DOHH2 (cell line): ENCODE data around the gene BLTP3A.
A peak's percentile ranks its signal among the peaks of the same experiment; 100 is the strongest.
"Not testable (repeated sequence)": the region's sequence is repeated elsewhere in the genome, so short reads cannot be mapped to it uniquely, and the experiment has no call there.

ENCODE experiments used
- H3F3A ChIP-seq: fragments of 200-600 bp; sonication (generic), shearing (Covaris generic); 2 replicates; pipeline ENCODE4 v1.6.0; 2016; ENCODE audit warnings: antibody characterized with exemption, mild to moderate bottlenecking; ENCODE audit not compliant: control insufficient read depth, insufficient read depth
- H3K27ac ChIP-seq: fragments of 200-600 bp; sonication (generic); 2 replicates; pipeline ENCODE4 v1.5.1; 2014; ENCODE audit warnings: low read depth, mild to moderate bottlenecking, low read length, moderate library complexity
- H3K27me3 ChIP-seq: fragments of 200-600 bp; sonication (generic); 2 replicates; pipeline ENCODE4 v1.6.1; 2014; ENCODE audit warnings: mild to moderate bottlenecking, low read length, mixed read lengths; ENCODE audit not compliant: control insufficient read depth
- H3K36me3 ChIP-seq: fragments of 200-600 bp; sonication (generic); 2 replicates; pipeline ENCODE4 v1.6.1; 2014; ENCODE audit warnings: mild to moderate bottlenecking, low read length, moderate library complexity, mixed read lengths; ENCODE audit not compliant: control insufficient read depth
- H3K4me1 ChIP-seq: fragments of 200-600 bp; sonication (generic); 2 replicates; pipeline ENCODE4 v1.6.1; 2014; ENCODE audit warnings: mild to moderate bottlenecking, low read length, mixed read lengths; ENCODE audit not compliant: control insufficient read depth
- H3K4me2 ChIP-seq: fragments of 200-600 bp; sonication (generic); 2 replicates; pipeline ENCODE4 v1.6.0; 2014; ENCODE audit warnings: mild to moderate bottlenecking, low read length, moderate library complexity
- H3K4me3 ChIP-seq: fragments of 200-600 bp; sonication (generic); 2 replicates; pipeline ENCODE4 v1.5.1; 2014; ENCODE audit warnings: mild to moderate bottlenecking, low read length, mixed read lengths
- H3K79me2 ChIP-seq: fragments of 200-600 bp; sonication (generic); 2 replicates; pipeline ENCODE4 v1.6.1; 2014; ENCODE audit warnings: mild to moderate bottlenecking, low read length, mixed read lengths; ENCODE audit not compliant: control insufficient read depth
- H3K9me2 ChIP-seq: fragments of 200-600 bp; sonication (generic); replicated peaks from 2 replicates; pipeline ENCODE4 v1.6.1; 2014; ENCODE audit warnings: mild to moderate bottlenecking, low read length, mixed read lengths; ENCODE audit not compliant: control insufficient read depth
- H3K9me3 ChIP-seq: fragments of 200-600 bp; sonication (generic); 2 replicates; pipeline ENCODE4 v1.6.1; 2014; ENCODE audit warnings: antibody characterized with exemption, low read length, mixed read lengths; ENCODE audit not compliant: control insufficient read depth, insufficient read depth
- H4K20me1 ChIP-seq: fragments of 200-600 bp; sonication (generic); 2 replicates; pipeline ENCODE4 v1.6.0; 2014; ENCODE audit warnings: low read depth, mild to moderate bottlenecking, antibody characterized with exemption, low read length, moderate library complexity; ENCODE audit not compliant: control insufficient read depth, insufficient read depth
- EZH2phosphoT487 ChIP-seq: fragments of 200-600 bp; sonication (generic); IDR thresholded peaks from 2 replicates; pipeline ENCODE4 v1.6.1; 2017; ENCODE audit warnings: borderline replicate concordance, mild to moderate bottlenecking, antibody characterized with exemption, low read length, moderate library complexity, mixed read lengths
- TF ChIP-seq, protein P1 (sequence below): fragments of 200-600 bp; sonication (generic); IDR thresholded peaks from one replicate; pipeline ENCODE4 v1.5.1; 2014; ENCODE audit warnings: antibody characterized with exemption, mild to moderate bottlenecking, low read depth, low read length; ENCODE audit not compliant: poor library complexity, severe bottlenecking

Gene BLTP3A

DNA sequence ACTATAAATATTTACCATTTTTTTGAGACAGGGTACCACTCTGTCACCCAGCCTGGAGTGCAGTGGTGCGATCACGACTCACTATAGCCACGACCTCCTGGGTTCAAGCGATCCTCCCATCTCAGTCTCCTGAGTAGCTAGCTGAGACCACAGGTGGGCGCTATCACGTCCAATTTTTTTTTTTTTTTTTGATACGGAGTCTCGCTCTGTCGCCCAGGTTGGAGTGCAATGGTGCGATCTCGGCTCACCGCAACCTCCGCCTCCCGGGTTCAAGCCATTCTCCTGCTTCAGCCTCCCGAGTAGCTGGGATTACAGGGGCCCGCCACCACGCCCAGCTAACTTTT, 35.4 kb upstream of the BLTP3A start:
- peak overlapping the region; percentile 89 for H3K27ac ChIP-seq
- not testable (repeated sequence) for H3F3A ChIP-seq
- TF ChIP-seq, protein P1, sequence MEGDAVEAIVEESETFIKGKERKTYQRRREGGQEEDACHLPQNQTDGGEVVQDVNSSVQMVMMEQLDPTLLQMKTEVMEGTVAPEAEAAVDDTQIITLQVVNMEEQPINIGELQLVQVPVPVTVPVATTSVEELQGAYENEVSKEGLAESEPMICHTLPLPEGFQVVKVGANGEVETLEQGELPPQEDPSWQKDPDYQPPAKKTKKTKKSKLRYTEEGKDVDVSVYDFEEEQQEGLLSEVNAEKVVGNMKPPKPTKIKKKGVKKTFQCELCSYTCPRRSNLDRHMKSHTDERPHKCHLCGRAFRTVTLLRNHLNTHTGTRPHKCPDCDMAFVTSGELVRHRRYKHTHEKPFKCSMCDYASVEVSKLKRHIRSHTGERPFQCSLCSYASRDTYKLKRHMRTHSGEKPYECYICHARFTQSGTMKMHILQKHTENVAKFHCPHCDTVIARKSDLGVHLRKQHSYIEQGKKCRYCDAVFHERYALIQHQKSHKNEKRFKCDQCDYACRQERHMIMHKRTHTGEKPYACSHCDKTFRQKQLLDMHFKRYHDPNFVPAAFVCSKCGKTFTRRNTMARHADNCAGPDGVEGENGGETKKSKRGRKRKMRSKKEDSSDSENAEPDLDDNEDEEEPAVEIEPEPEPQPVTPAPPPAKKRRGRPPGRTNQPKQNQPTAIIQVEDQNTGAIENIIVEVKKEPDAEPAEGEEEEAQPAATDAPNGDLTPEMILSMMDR = peak; percentile 69

DNA sequence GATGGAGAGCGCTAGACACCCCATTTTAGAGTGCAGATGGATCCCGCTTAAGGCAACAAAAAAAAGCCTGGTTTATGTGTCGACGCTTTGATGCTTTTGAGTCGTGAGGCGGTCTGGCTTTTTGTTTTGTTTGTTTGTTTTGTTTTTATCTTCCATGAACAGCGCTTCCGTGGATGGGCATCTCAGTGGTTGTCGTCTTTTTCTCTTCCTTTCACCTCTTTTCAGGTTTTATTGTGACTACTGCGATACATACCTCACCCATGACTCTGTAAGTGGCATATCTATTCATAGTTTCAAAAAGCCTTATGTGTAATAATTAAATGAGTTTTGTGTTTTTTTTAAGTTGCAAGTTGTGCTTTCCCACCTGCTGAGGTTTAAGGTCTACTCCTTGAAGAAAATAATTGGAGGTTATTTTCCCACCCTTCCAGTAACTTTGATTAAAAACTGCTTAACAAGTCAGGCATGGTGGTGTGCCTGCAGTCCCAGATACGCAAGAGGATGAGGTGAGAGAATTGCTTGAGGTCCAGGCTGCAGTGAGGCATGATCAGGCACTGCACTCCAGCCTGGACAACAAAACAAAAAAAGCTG, 34.1 kb upstream of the BLTP3A start:
- no peaks in the 10 kb centered on the region for H3K27me3 ChIP-seq
- TF ChIP-seq EZH2phosphoT487 = no peak
- no peaks in the 10 kb centered on the region for H3K9me3 ChIP-seq
- peaks cover 22% of the 10 kb centered on the region for H3K4me1 ChIP-seq
- peak overlapping the region; percentile 78 for H3K4me3 ChIP-seq
- H3F3A ChIP-seq = peaks cover 10% of the 10 kb centered on the region
- peaks cover 53% of the 10 kb centered on the region for H3K79me2 ChIP-seq
- H3K36me3 ChIP-seq = peaks cover 44% of the 10 kb centered on the region
- peaks cover 3% of the 10 kb centered on the region; the same call in 1 of the 2 replicates for H4K20me1 ChIP-seq
- H3K9me2 ChIP-seq = no peaks in the 10 kb centered on the region
- peak overlapping the region; percentile 89 for H3K27ac ChIP-seq
- peak overlapping the region; percentile 89 for H3K4me2 ChIP-seq

More for the DNA sequence above, 35.4 kb upstream of the BLTP3A start:
- H4K20me1 ChIP-seq, H3K9me3 ChIP-seq, H3K27me3 ChIP-seq, H3K9me2 ChIP-seq: not testable (repeated sequence)
- H3K4me3 ChIP-seq = peak overlapping the region; percentile 78
- peak overlapping the region; percentile 94 for H3K4me2 ChIP-seq
- peaks cover 32% of the 10 kb centered on the region for H3K36me3 ChIP-seq
- H3K79me2 ChIP-seq = peaks cover 43% of the 10 kb centered on the region
- H3K4me1 ChIP-seq = peaks cover 22% of the 10 kb centered on the region

DNA sequence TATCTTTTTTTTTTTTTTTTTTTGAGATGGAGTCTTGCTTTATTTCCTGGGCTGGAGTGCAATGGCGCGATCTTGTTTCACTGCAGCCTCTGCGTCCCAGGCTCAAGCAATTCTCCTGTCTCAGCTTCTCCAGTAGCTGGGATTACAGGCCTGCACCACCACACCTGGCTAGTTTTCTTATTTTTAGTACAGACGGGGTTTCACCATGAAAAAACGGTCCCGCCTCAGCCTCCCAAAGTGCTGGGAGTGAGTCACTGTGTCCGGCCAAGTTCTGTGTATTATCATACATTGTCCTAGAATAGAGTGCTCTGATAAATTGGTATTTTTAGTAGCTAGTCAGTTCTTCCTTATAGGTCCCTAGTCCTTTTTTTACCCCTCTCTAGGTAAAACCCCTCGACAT, 31.8 kb upstream of the BLTP3A start:
- Histone ChIP-seq H3K4me3 (no peak overlapping the region), H3K27me3 (no peaks in the 10 kb centered on the region), H3F3A (peaks cover 7% of the 10 kb centered on the region), H3K4me1 (peaks cover 22% of the 10 kb centered on the region), H3K36me3 (peaks cover 55% of the 10 kb centered on the region), H3K27ac (no peak overlapping the region), H3K4me2 (no peak overlapping the region), H3K9me2 (no peaks in the 10 kb centered on the region), H3K79me2 (peaks cover 63% of the 10 kb centered on the region), H3K9me3 (no peaks in the 10 kb centered on the region), H4K20me1 (peaks cover 3% of the 10 kb centered on the region; the same call in 1 of the 2 replicates)
- TF ChIP-seq, protein P1 = no peak
- no peak for TF ChIP-seq EZH2phosphoT487

DNA sequence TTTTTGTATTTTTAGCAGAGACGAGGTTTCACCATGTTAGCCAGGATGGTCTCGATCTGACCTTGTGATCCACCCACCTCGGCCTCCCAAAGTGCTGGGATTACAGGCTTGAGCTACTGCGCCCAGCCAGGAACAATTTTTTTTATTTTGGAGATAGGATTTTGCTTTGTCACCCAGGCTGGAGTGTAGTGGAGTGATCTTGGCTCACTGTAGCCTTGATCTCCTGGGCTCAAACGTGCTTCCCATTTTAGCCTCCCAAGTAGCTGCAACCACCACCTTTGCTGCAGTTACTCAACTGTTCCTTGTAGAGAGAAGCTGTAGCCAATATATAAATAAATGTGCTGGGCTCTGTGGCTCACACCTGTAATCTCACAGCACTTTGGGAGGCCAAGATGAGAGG, 30.2 kb upstream of the BLTP3A start:
- H3K4me2 ChIP-seq, H3K27ac ChIP-seq, H3K9me3 ChIP-seq, H3K4me3 ChIP-seq, H3F3A ChIP-seq, H3K9me2 ChIP-seq, H3K27me3 ChIP-seq, H4K20me1 ChIP-seq: not testable (repeated sequence)
- peaks cover 66% of the 10 kb centered on the region for H3K36me3 ChIP-seq
- H3K4me1 ChIP-seq = peaks cover 15% of the 10 kb centered on the region
- peaks cover 73% of the 10 kb centered on the region for H3K79me2 ChIP-seq
